GM12891 (cell line): ENCODE measurements around the gene NCOA6.
A peak's percentile ranks its signal among the peaks of the same experiment; 100 is the strongest.

Experiments used
- DNase-seq: peaks from one replicate; pipeline ENCODE4 v3.0.0; 2011; ENCODE audit warnings: low spot score; ENCODE audit not compliant: insufficient read length
- FAIRE-seq: peaks from 2 replicates; lab custom pipeline; 2011; peaks lifted over from hg19 to GRCh38; lab: Jason Lieb, UNC
- PAX5 ChIP-seq: IDR thresholded peaks from 2 replicates; pipeline ENCODE4 v1.6.1; 2011; ENCODE audit warnings: low read length, moderate library complexity, mild to moderate bottlenecking; ENCODE audit not compliant: insufficient read depth, severe bottlenecking
- POLR2A ChIP-seq: IDR thresholded peaks from 2 replicates; pipeline ENCODE4 v1.6.1; 2011; ENCODE audit warnings: low read depth, low read length, control low read depth
- POLR2AphosphoS5 ChIP-seq: IDR thresholded peaks from 2 replicates; pipeline ENCODE4 v1.6.1; 2011; ENCODE audit warnings: low read depth, low read length, control low read depth
- POU2F2 ChIP-seq: IDR thresholded peaks from 2 replicates; pipeline ENCODE4 v1.6.1; 2011; ENCODE audit warnings: low read depth, mild to moderate bottlenecking, control low read depth, low read length, moderate library complexity
- SPI1 ChIP-seq: IDR thresholded peaks from 2 replicates; pipeline ENCODE4 v1.6.1; 2011; ENCODE audit warnings: low read depth, low read length, control low read depth
- TAF1 ChIP-seq: IDR thresholded peaks from 2 replicates; pipeline ENCODE4 v1.6.1; 2011; ENCODE audit warnings: low read depth, low read length, control low read depth

Gene NCOA6

GRCh38 chr20:34706912-34707784 is 118.3 kb downstream of the NCOA6 start:
- no peak for DNase-seq
- no peak for FAIRE-seq
- no peak for TF ChIP-seq POU2F2
- TF ChIP-seq TAF1, result no peak
- TF ChIP-seq POLR2A, result no peak
- TF ChIP-seq POLR2AphosphoS5, result no peak
- TF ChIP-seq SPI1, result no peak
- no peak for TF ChIP-seq PAX5

- FAIRE-seq (no peak), DNase-seq (no peak)
- TF ChIP-seq POU2F2, result no peak
- no peak for TF ChIP-seq SPI1
- no peak for TF ChIP-seq POLR2AphosphoS5
- no peak for TF ChIP-seq PAX5
- TF ChIP-seq TAF1, result no peak
- no peak for TF ChIP-seq POLR2A
Measured at GRCh38 chr20:34706302-34706875, 119.1 kb downstream of the NCOA6 start.

- TF ChIP-seq PAX5 (no peak), TAF1 (no peak), POU2F2 (no peak), SPI1 (no peak), POLR2A (no peak), POLR2AphosphoS5 (no peak)
- FAIRE-seq (no peak), DNase-seq (no peak)
Measured at GRCh38 chr20:34705397-34706301, 119.8 kb downstream of the NCOA6 start.

GRCh38 chr20:34705008-34705396 is 120.4 kb downstream of the NCOA6 start:
- DNase-seq, result no peak
- no peak for FAIRE-seq
- no peak for TF ChIP-seq TAF1
- TF ChIP-seq PAX5, result no peak
- no peak for TF ChIP-seq SPI1
- TF ChIP-seq POLR2AphosphoS5, result no peak
- TF ChIP-seq POLR2A, result no peak
- TF ChIP-seq POU2F2, result no peak

GRCh38 chr20:34704177-34705007 is 121.1 kb downstream of the NCOA6 start, which contains the start of gene TP53INP2:
Gene TP53INP2 (plus strand): TSS chr20:34704344. CDS start chr20:34708740, 4,396 bp downstream.
- TF ChIP-seq SPI1 (no peak), POU2F2 (peak; percentile 97), POLR2AphosphoS5 (0 out of 2 replicates have a peak, but pooled peaks have one; percentile 20)
- FAIRE-seq (peak; percentile 66), DNase-seq (peak; percentile 79)

- FAIRE-seq, result no peak
- TF ChIP-seq PAX5 (no peak), POLR2A (no peak), SPI1 (no peak), POLR2AphosphoS5 (no peak), TAF1 (no peak), POU2F2 (no peak)
Measured at GRCh38 chr20:34703424-34704176, 121.9 kb downstream of the NCOA6 start.

GRCh38 chr20:34703061-34703423 is 122.4 kb downstream of the NCOA6 start:
- DNase-seq (no peak), FAIRE-seq (no peak)
- TF ChIP-seq POLR2AphosphoS5 (no peak), SPI1 (no peak), TAF1 (no peak), POLR2A (no peak), POU2F2 (no peak), PAX5 (no peak)

More at GRCh38 chr20:34703424-34704176, 121.9 kb downstream of the NCOA6 start:
- DNase-seq, result no peak
